Peyer's patch (tissue), 4 donors: ENCODE data around the gene LTBP1.

ENCODE experiments used
- POLR2A ChIP-seq, 2 donors: fragments of 450-650 bp; IDR thresholded peaks; one replicate each; pipeline ENCODE4 v1.5.1; 2017; ENCODE audit warnings: antibody characterized with exemption in 2 of 2, mild to moderate bottlenecking in 2 of 2, moderate library complexity in 2 of 2
- TF ChIP-seq, protein P1 (sequence below), 6 experiments: fragments of 450-650 bp in 4 of 6; fragments of 200-600 bp in 2 of 6; sonication (generic) in 1 of 6; IDR thresholded peaks; one replicate each; pipeline ENCODE4 v1.5.1; 2017 to 2019; ENCODE audit warnings: antibody characterized with exemption in 6 of 6, mild to moderate bottlenecking in 3 of 6, moderate library complexity in 1 of 6

DNA sequence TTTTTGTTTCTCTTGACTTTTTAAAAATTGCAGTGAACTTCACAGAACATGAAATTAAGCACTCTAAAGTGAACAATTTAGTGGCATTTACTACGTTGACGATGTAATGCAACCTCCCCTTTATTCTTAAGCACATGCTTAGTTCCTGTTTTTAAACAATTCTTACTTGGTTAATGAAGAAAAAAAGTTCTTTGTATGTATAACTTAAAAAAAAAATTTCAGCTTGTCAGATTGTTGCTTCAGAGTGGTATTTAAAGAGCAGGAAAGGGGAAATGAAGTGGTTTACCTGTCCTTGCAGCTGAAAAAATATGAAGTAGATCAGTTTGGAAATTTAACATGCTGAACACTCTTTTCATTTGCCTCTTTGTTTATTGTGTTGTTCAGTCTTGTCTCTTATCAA lies 434.0 kb downstream of the LTBP1 start:
- TF ChIP-seq POLR2A (IDR thresholded peaks at IDR 0.05) = no peak
- TF ChIP-seq, protein P1, sequence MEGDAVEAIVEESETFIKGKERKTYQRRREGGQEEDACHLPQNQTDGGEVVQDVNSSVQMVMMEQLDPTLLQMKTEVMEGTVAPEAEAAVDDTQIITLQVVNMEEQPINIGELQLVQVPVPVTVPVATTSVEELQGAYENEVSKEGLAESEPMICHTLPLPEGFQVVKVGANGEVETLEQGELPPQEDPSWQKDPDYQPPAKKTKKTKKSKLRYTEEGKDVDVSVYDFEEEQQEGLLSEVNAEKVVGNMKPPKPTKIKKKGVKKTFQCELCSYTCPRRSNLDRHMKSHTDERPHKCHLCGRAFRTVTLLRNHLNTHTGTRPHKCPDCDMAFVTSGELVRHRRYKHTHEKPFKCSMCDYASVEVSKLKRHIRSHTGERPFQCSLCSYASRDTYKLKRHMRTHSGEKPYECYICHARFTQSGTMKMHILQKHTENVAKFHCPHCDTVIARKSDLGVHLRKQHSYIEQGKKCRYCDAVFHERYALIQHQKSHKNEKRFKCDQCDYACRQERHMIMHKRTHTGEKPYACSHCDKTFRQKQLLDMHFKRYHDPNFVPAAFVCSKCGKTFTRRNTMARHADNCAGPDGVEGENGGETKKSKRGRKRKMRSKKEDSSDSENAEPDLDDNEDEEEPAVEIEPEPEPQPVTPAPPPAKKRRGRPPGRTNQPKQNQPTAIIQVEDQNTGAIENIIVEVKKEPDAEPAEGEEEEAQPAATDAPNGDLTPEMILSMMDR (IDR thresholded peaks at IDR 0.05) = no peak
